Liver (tissue), 3 donors: ENCODE data around the gene KRT6B.

Source experiments
- CTCF ChIP-seq: fragments of 150-350 bp; IDR thresholded peaks from 2 replicates; pipeline ENCODE4 v1.5.1; 2017; ENCODE audit warnings: improper control_type of control experiment, low read depth, low read length; ENCODE audit not compliant: missing input control
- HNF4A ChIP-seq, 2 donors: conservative IDR thresholded peaks; 2 replicates each; pipeline ENCODE4 v1.6.1; 2016; ENCODE audit warnings: antibody characterized with exemption in 2 of 2, mild to moderate bottlenecking in 2 of 2
- REST ChIP-seq: IDR thresholded peaks from 2 replicates; pipeline ENCODE4 v1.6.1; 2016; ENCODE audit warnings: antibody characterized with exemption, mild to moderate bottlenecking
- donor health status: healthy.
- donor health status: healthy.

DNA sequence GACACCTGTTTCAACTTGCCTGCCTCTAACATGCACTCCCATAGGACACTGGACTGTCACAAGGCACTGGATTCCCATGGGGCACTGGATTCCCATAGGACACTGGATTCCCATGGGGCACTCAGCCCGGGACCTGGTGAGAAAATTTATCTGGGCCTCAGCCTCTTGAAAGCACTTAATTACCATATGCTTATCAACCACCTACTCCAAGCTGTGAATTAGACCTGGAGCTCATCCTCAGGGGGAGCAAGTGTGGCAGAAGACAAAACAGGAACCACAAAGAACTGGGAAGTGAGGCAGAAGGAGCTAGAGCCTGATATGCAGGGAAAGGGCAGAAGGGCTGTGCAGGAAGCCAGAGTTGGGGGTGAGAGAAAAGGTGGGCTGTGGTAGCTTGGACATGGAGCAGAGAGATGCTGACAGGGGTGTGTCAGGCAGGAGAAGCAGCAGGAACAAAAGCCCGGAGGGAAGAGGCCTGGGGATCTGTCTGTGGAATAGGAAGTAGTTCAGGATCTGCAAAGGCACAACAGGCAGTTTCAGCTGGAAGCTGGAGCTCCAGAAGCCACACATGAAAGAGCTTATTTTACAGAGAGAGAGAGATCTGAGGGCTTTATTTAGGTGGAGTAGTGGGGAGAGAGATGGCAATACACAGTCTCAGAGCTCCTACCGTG is 48.9 kb downstream of the KRT6B start:
- TF ChIP-seq REST = no peak
- no peak for TF ChIP-seq CTCF
- TF ChIP-seq HNF4A (conservative IDR thresholded peaks at IDR 0.05) = no peak
